IMR-90 (cell line): ENCODE data around the gene EVPL. TPM values are rescaled to one million over a fixed set of nuclear protein-coding genes. Genes with fewer than 3 reads are reported as not detected.

Experiments
- ATAC-seq: fragments of 200-7000 bp; cut with Tn5 transposase; 2 replicates; pipeline ENCODE4 v1.9.1; 2020; ENCODE audit warnings: low read depth, mild to moderate bottlenecking, moderate library complexity
- BruUV-seq: library from RNA; stranded (reverse); fragments of 400-500 nt; replicated peaks from 2 replicates; lab custom pipeline; 2021; lab: Mats Ljungman, UMichigan
- CTCF ChIA-PET: fragments of 300-600 bp; formaldehyde crosslinking; extraction: SDS; loops from one replicate; lab custom pipeline; 2021; ENCODE audit warnings: antibody characterized with exemption; lab: Yijun Ruan, JAX
- POLR2A ChIA-PET: fragments of 300-600 bp; sonication (Branson Sonifier 250); formaldehyde crosslinking; loops from one replicate; lab custom pipeline; 2022; ENCODE audit warnings: antibody characterized with exemption; ENCODE audit not compliant: unreplicated experiment; lab: Charles Lee
- DNase-seq: peaks from one replicate; pipeline ENCODE4 v3.0.0; 2013
- H2AFZ ChIP-seq: replicated peaks from 2 replicates; pipeline ENCODE3; 2013; ENCODE audit warnings: low read length, mild to moderate bottlenecking; ENCODE audit not compliant: poor library complexity
- H2AK5ac ChIP-seq: 2 replicates; pipeline ENCODE4 v1.6.1; 2013; ENCODE audit warnings: low read depth, low read length, inconsistent platforms
- H2AK9ac ChIP-seq: replicated peaks from 2 replicates; pipeline ENCODE3; 2013; ENCODE audit warnings: mild to moderate bottlenecking, low read depth, low read length, moderate library complexity; ENCODE audit not compliant: poor library complexity
- H2BK120ac ChIP-seq: 2 replicates; pipeline ENCODE4 v1.6.1; 2013; ENCODE audit warnings: low read depth, low read length, inconsistent platforms
- H2BK15ac ChIP-seq: 3 replicates; pipeline ENCODE4 v1.6.1; 2013; ENCODE audit warnings: low read depth, low read length, inconsistent platforms
- H2BK20ac ChIP-seq: 2 replicates; pipeline ENCODE4 v1.6.1; 2013; ENCODE audit warnings: low read depth, mild to moderate bottlenecking, inconsistent platforms, low read length, moderate library complexity
- H2BK5ac ChIP-seq: 2 replicates; pipeline ENCODE4 v1.6.1; 2013; ENCODE audit warnings: mild to moderate bottlenecking, low read depth, low read length, inconsistent platforms; ENCODE audit not compliant: poor library complexity, severe bottlenecking
- H3K14ac ChIP-seq: replicated peaks from 2 replicates; pipeline ENCODE4 v1.6.1; 2013; ENCODE audit warnings: low read depth, low read length, inconsistent platforms
- H3K18ac ChIP-seq: 2 replicates; pipeline ENCODE4 v1.6.1; 2013; ENCODE audit warnings: low read depth, low read length, control low read depth
- H3K23ac ChIP-seq: 2 replicates; pipeline ENCODE4 v1.6.1; 2013; ENCODE audit warnings: low read depth, low read length, inconsistent platforms
- H3K27ac ChIP-seq: 2 replicates; pipeline ENCODE4 v1.5.1; 2013; ENCODE audit warnings: mild to moderate bottlenecking, control low read depth, low read length; ENCODE audit not compliant: insufficient read depth
- H3K27me3 ChIP-seq: 2 replicates; pipeline ENCODE4 v1.6.1; 2013; ENCODE audit warnings: low read length; ENCODE audit not compliant: control insufficient read depth, insufficient read depth
- H3K36me3 ChIP-seq: 2 replicates; pipeline ENCODE4 v1.6.1; 2013; ENCODE audit warnings: low read length, mixed read lengths; ENCODE audit not compliant: control insufficient read depth, insufficient read depth
- H3K4ac ChIP-seq: 2 replicates; pipeline ENCODE4 v1.6.1; 2013; ENCODE audit warnings: low read depth, low read length, inconsistent platforms
- H3K4me1 ChIP-seq: 2 replicates; pipeline ENCODE4 v1.6.1; 2013; ENCODE audit warnings: low read length, mixed read lengths; ENCODE audit not compliant: control insufficient read depth, insufficient read depth
- H3K4me2 ChIP-seq: 2 replicates; pipeline ENCODE4 v1.6.1; 2013; ENCODE audit warnings: low read depth, mild to moderate bottlenecking, control low read depth, low read length, moderate library complexity
- H3K4me3 ChIP-seq: 2 replicates; pipeline ENCODE4 v1.5.1; 2013; ENCODE audit warnings: low read depth, mild to moderate bottlenecking, control low read depth, low read length, moderate library complexity; ENCODE audit not compliant: insufficient read depth
- H3K56ac ChIP-seq: 2 replicates; pipeline ENCODE4 v1.6.1; 2013; ENCODE audit warnings: low read length, inconsistent platforms; ENCODE audit not compliant: insufficient read depth; ENCODE audit errors: extremely low read depth
- H3K79me1 ChIP-seq, 2 experiments: 2 replicates each; pipeline ENCODE4 v1.6.1; 2013; ENCODE audit warnings: low read length in 2 of 2, inconsistent platforms in 1 of 2, low read depth in 1 of 2
- H3K9ac ChIP-seq: 2 replicates; pipeline ENCODE4 v1.6.1; 2013; ENCODE audit warnings: low read depth, low read length, control low read depth
- H3K9me1 ChIP-seq: 2 replicates; pipeline ENCODE4 v1.6.1; 2013; ENCODE audit warnings: low read length, inconsistent platforms; ENCODE audit not compliant: insufficient read depth
- H3K9me3 ChIP-seq: 2 replicates; pipeline ENCODE4 v1.6.1; 2013; ENCODE audit warnings: low read length; ENCODE audit not compliant: control insufficient read depth, insufficient read depth
- H4K20me1 ChIP-seq: 2 replicates; pipeline ENCODE4 v1.6.1; 2013; ENCODE audit warnings: low read length, inconsistent platforms; ENCODE audit not compliant: insufficient read depth
- H4K5ac ChIP-seq: 2 replicates; pipeline ENCODE4 v1.6.1; 2013; ENCODE audit warnings: mild to moderate bottlenecking, low read depth, low read length, control low read depth
- H4K8ac ChIP-seq, 2 experiments: 2 replicates each; pipeline ENCODE4 v1.6.1; 2013; ENCODE audit warnings: low read depth in 2 of 2, low read length in 2 of 2, control low read depth in 1 of 2, inconsistent platforms in 1 of 2
- H4K91ac ChIP-seq: 2 replicates; pipeline ENCODE4 v1.6.1; 2013; ENCODE audit warnings: low read depth, low read length, inconsistent platforms; ENCODE audit not compliant: insufficient read depth
- BHLHE40 ChIP-seq: fragments of 150-350 bp; IDR thresholded peaks from 2 replicates; pipeline ENCODE4 v1.6.1; 2016; ENCODE audit warnings: mild to moderate bottlenecking, low read depth, low read length
- CEBPB ChIP-seq: IDR thresholded peaks from 2 replicates; pipeline ENCODE4 v1.6.1; 2012; ENCODE audit warnings: low read depth, low read length, improper control_type of control experiment
- CHD1 ChIP-seq: IDR thresholded peaks from 2 replicates; pipeline ENCODE4 v1.6.1; 2012; ENCODE audit warnings: low read depth, low read length, improper control_type of control experiment
- CTCF ChIP-seq: conservative IDR thresholded peaks from 2 replicates; pipeline ENCODE4 v1.5.1; 2012; ENCODE audit warnings: mild to moderate bottlenecking, low read depth, low read length, improper control_type of control experiment
- ELK1 ChIP-seq: fragments of 150-350 bp; IDR thresholded peaks from 2 replicates; pipeline ENCODE4 v1.6.1; 2016; ENCODE audit warnings: low read depth, mild to moderate bottlenecking, low read length, moderate library complexity, borderline replicate concordance
- FOS ChIP-seq: fragments of 150-350 bp; IDR thresholded peaks from 2 replicates; pipeline ENCODE4 v1.6.1; 2016; ENCODE audit warnings: low read depth, low read length
- MAFK ChIP-seq: IDR thresholded peaks from 2 replicates; pipeline ENCODE4 v1.6.1; 2012; ENCODE audit warnings: low read depth, low read length, improper control_type of control experiment
- MAZ ChIP-seq: IDR thresholded peaks from 2 replicates; pipeline ENCODE4 v1.6.1; 2012; ENCODE audit warnings: low read depth, mild to moderate bottlenecking, low read length, improper control_type of control experiment, moderate library complexity, borderline replicate concordance
- MXI1 ChIP-seq: IDR thresholded peaks from 2 replicates; pipeline ENCODE4 v1.6.1; 2012; ENCODE audit warnings: low read depth, mild to moderate bottlenecking, low read length, moderate library complexity, borderline replicate concordance
- NFE2L2 ChIP-seq: fragments of 150-350 bp; IDR thresholded peaks from 2 replicates; pipeline ENCODE4 v1.6.1; 2016; ENCODE audit warnings: low read depth, mild to moderate bottlenecking, low read length
- POLR2A ChIP-seq: IDR thresholded peaks from 2 replicates; pipeline ENCODE4 v1.6.1; 2012; ENCODE audit warnings: mild to moderate bottlenecking, low read depth, low read length
- RAD21 ChIP-seq: IDR thresholded peaks from 2 replicates; pipeline ENCODE4 v1.6.1; 2012; ENCODE audit warnings: low read length, improper control_type of control experiment
- RCOR1 ChIP-seq: IDR thresholded peaks from 2 replicates; pipeline ENCODE4 v1.6.1; 2012; ENCODE audit warnings: mild to moderate bottlenecking, low read length, improper control_type of control experiment; ENCODE audit not compliant: insufficient replicate concordance
- RFX5 ChIP-seq: IDR thresholded peaks from 2 replicates; pipeline ENCODE4 v1.8.0; 2012; ENCODE audit warnings: low read depth, mild to moderate bottlenecking, low read length, moderate library complexity
- SMC3 ChIP-seq: fragments of 150-350 bp; IDR thresholded peaks from 2 replicates; pipeline ENCODE4 v1.6.1; 2016; ENCODE audit warnings: low read depth, mild to moderate bottlenecking, antibody characterized with exemption, low read length, moderate library complexity
- USF2 ChIP-seq: fragments of 150-350 bp; IDR thresholded peaks from 2 replicates; pipeline ENCODE4 v1.6.1; 2017; ENCODE audit warnings: mild to moderate bottlenecking, antibody characterized with exemption, low read length, low read depth
- WGBS, 2 experiments: methylation state at CpG; one replicate each; pipeline versions ENCODE4 v1.1.5 to v1.1.7; 2013; ENCODE audit warnings: missing lambda C conversion rate in 2 of 2; ENCODE audit not compliant: insufficient read length in 1 of 2; ENCODE audit errors: extremely low coverage in 2 of 2; 5-methylcytosine and 5-hydroxymethylcytosine counted together
- dilution Hi-C: fragments of 300-500 bp; cut with HindIII; formaldehyde crosslinking; loops from one replicate; pipeline ENCODE4 v1.14.3; 2018; ENCODE audit warnings: low sequenced_read_pairs; ENCODE audit not compliant: unreplicated experiment
- in situ Hi-C: fragments of 300-500 bp; cut with MboI; formaldehyde crosslinking; loops from 3 replicates; pipeline ENCODE4 v1.14.3; 2019; ENCODE audit warnings: low sequenced_read_pairs, inconsistent platforms, mixed read lengths
- intact Hi-C: fragments of 100-400 bp; cut with micrococcal nuclease; formaldehyde crosslinking; loops from 2 replicates; pipeline ENCODE4 v1.10.0; 2022
- polyA plus RNA-seq, 3 experiments: library from polyadenylated mRNA; depleted of rRNA; stranded (reverse); fragments of >200 nt; gene quantifications; 2 replicates each; pipeline ENCODE4 v1.2.3, GENCODE V29; 2012; ENCODE audit warnings: low replicate concordance in 1 of 3
- total RNA-seq: library from RNA; depleted of rRNA; stranded (reverse); fragments of >200 nt; gene quantifications from 2 replicates; pipeline ENCODE4 v1.2.3, GENCODE V29; 2012

The EVPL gene
- total and polyA plus RNA-seq, 2 of the 4 experiments (the other 2 are of a cell fraction) = not detected

GRCh38 chr17:76049239-76049638 lies 22.1 kb upstream of the EVPL start:
- no peak overlapping the region for H2AFZ ChIP-seq
- peaks cover 29% of the 10 kb centered on the region for H4K20me1 ChIP-seq
- no peak overlapping the region for H2AK9ac ChIP-seq
- WGBS, 2 experiments = 100% methylated on average over 2 of the region's 3 CpGs; no CpG with 5 or more reads in 1 of the 2 experiments
- TF ChIP-seq BHLHE40 (no peak), ELK1 (no peak), MAFK (no peak), RAD21 (no peak), POLR2A (no peak), CTCF (no peak), RCOR1 (no peak), SMC3 (no peak), MAZ (no peak), RFX5 (no peak), NFE2L2 (no peak), FOS (no peak), MXI1 (no peak), CEBPB (no peak), USF2 (no peak), CHD1 (no peak)
- BruUV-seq = no TSS peak
- in situ Hi-C loops (no loop called here), intact Hi-C loops (no loop called here), dilution Hi-C loops (no loop called here)
- no peaks in the 10 kb centered on the region; the same call in 1 of the 2 replicates for H3K4me1 ChIP-seq
- CTCF ChIA-PET = no interaction called here
- no peak overlapping the region for H3K4me2 ChIP-seq
- no peak overlapping the region for H3K4me3 ChIP-seq
- no peak overlapping the region for H4K8ac ChIP-seq
- H2BK5ac ChIP-seq = no peak overlapping the region
- H2BK15ac ChIP-seq = no peak overlapping the region
- H3K79me1 ChIP-seq = peaks cover 10 to 67% of the 10 kb centered on the region in 2 experiments
- no peaks in the 10 kb centered on the region for H3K9me3 ChIP-seq
- no peak overlapping the region for H2BK120ac ChIP-seq
- no peak overlapping the region for H3K23ac ChIP-seq
- ATAC-seq (no peak), DNase-seq (no peak)
- H3K36me3 ChIP-seq = peaks cover 68% of the 10 kb centered on the region
- no peak overlapping the region for H3K18ac ChIP-seq
- no peak overlapping the region for H4K91ac ChIP-seq
- no peak overlapping the region for H3K4ac ChIP-seq
- no peak overlapping the region for H4K5ac ChIP-seq
- H2BK20ac ChIP-seq = no peak overlapping the region
- H2AK5ac ChIP-seq = no peak overlapping the region
- H3K27ac ChIP-seq = no peak overlapping the region
- POLR2A ChIA-PET = no interaction called here
- peaks cover 21% of the 10 kb centered on the region for H3K9me1 ChIP-seq
- no peak overlapping the region for H3K9ac ChIP-seq
- no peak overlapping the region for H3K14ac ChIP-seq
- H3K56ac ChIP-seq = no peak overlapping the region
- H3K27me3 ChIP-seq = no peaks in the 10 kb centered on the region
